HG03558 (cell line): ENCODE measurements around the gene SLC22A7.
"Not testable (repeated sequence)": the region's sequence is repeated elsewhere in the genome, so short reads cannot be mapped to it uniquely, and the experiment has no call there.

Experiments
- ATAC-seq: cut with Tn5 transposase; IDR thresholded peaks from one replicate; pipeline ENCODE4 v1.9.1; 2021; ENCODE audit warnings: moderate number of reproducible peaks; ENCODE audit not compliant: unreplicated experiment; ENCODE audit errors: extremely low read depth

Gene SLC22A7

GRCh38 chr6:43298565-43299337, 691 bp downstream of the SLC22A7 start:
- ATAC-seq, result no peak

- no peak for ATAC-seq
Measured at GRCh38 chr6:43299338-43300293, 1.6 kb downstream of the SLC22A7 start.

- ATAC-seq, result no peak
Measured at GRCh38 chr6:43301081-43301870, 3.2 kb downstream of the SLC22A7 start.

GRCh38 chr6:43302126-43302525, 4.1 kb downstream of the SLC22A7 start:
- no peak for ATAC-seq

- ATAC-seq, result not testable (repeated sequence)
Measured at GRCh38 chr6:43303006-43303405, 4.9 kb downstream of the SLC22A7 start.

- no peak for ATAC-seq
Measured at GRCh38 chr6:43303751-43304331, 5.8 kb downstream of the SLC22A7 start.

- no peak for ATAC-seq
Measured at GRCh38 chr6:43304361-43304760, 6.3 kb downstream of the SLC22A7 start.

- no peak for ATAC-seq
Measured at GRCh38 chr6:43304882-43305281, 6.8 kb downstream of the SLC22A7 start.

GRCh38 chr6:43306086-43306485, 8.0 kb downstream of the SLC22A7 start:
- no peak for ATAC-seq

GRCh38 chr6:43307451-43308100, 9.5 kb downstream of the SLC22A7 start:
- no peak for ATAC-seq

GRCh38 chr6:43308101-43308989, 10.3 kb downstream of the SLC22A7 start, which contains the start of gene CRIP3:
Gene CRIP3, minus strand, starts transcription at chr6:43308826. Its CDS starts 34 bp downstream, at chr6:43308792.
- no peak for ATAC-seq

- ATAC-seq, result no peak
Measured at GRCh38 chr6:43308990-43309477, 11.0 kb downstream of the SLC22A7 start.

GRCh38 chr6:43310134-43310533, 12.1 kb downstream of the SLC22A7 start:
- no peak for ATAC-seq

GRCh38 chr6:43310624-43311023, 12.6 kb downstream of the SLC22A7 start:
- no peak for ATAC-seq

GRCh38 chr6:43311666-43312065, 13.6 kb downstream of the SLC22A7 start:
- no peak for ATAC-seq

- no peak for ATAC-seq
Measured at GRCh38 chr6:43313813-43314212, 15.8 kb downstream of the SLC22A7 start.

- ATAC-seq, result no peak
Measured at GRCh38 chr6:43318011-43318410, 20.0 kb downstream of the SLC22A7 start.

- ATAC-seq, result no peak
Measured at GRCh38 chr6:43325876-43326275, 27.8 kb downstream of the SLC22A7 start.
